ENCODE results near the gene LRRC37B. TPM values are rescaled to one million over a fixed set of nuclear protein-coding genes. Genes with fewer than 3 reads are reported as not detected.
"Not testable (repeated sequence)": the region's sequence is repeated elsewhere in the genome, so short reads cannot be mapped to it uniquely, and the experiment has no call there.

Gene LRRC37B
- total RNA-seq = 18.9 and 24.7 TPM in 2 replicates
- long read RNA-seq, partial matches to known transcripts = 1 of 5 reads
- long read RNA-seq, other reads (novel, unspliced or antisense) = 3 of 5 reads

DNA sequence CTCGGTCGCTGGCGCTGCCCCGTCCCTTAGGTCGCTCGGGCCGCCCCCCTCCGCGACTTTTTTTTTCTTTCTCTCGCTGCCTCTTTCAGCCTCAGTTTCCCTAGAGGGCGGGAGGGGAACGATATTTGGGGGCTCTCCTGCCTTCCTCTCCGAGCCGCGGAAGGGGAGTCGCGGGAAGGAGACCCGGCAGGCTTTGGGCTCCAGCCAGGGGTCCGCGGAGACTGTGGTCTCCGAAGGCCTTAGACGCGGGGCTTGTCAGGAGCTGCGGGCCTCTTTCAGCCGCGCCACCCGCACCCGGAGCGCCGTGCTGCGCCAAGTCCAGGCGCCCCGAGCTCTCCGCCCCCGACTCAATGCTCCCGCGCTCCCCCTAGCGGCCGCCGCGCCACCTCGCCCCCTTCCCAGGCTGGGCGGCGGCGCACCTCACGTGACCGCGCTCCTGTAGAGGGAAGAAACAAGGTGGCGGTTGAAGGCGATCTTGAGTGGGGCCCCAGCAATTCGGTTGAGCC lies at the start of gene LRRC37B:
Gene LRRC37B (plus strand): TSS at position 427 of the 506 bp plus-strand sequence. CDS start 14,010 bp downstream, outside the sequence.
- Mint-ChIP-seq H3K9me3 (ENCODE audit: unreplicated experiment) (no peaks in the 10 kb centered on the region), H3K4me3 (ENCODE audit: unreplicated experiment) (peak within 1 kb of the TSS; percentile 85), H3K4me1 (ENCODE audit: unreplicated experiment) (peaks cover 21% of the 10 kb centered on the region), H3K27me3 (ENCODE audit: unreplicated experiment) (no peaks in the 10 kb centered on the region), H3K36me3 (ENCODE audit: unreplicated experiment) (peaks cover 7% of the 10 kb centered on the region), H3K27ac (ENCODE audit: unreplicated experiment) (peak within 1 kb of the TSS; percentile 52)
- peak; percentile 97 for DNase-seq (ENCODE audit: extremely low spot score, unreplicated experiment)
- TF ChIP-seq, protein P1, sequence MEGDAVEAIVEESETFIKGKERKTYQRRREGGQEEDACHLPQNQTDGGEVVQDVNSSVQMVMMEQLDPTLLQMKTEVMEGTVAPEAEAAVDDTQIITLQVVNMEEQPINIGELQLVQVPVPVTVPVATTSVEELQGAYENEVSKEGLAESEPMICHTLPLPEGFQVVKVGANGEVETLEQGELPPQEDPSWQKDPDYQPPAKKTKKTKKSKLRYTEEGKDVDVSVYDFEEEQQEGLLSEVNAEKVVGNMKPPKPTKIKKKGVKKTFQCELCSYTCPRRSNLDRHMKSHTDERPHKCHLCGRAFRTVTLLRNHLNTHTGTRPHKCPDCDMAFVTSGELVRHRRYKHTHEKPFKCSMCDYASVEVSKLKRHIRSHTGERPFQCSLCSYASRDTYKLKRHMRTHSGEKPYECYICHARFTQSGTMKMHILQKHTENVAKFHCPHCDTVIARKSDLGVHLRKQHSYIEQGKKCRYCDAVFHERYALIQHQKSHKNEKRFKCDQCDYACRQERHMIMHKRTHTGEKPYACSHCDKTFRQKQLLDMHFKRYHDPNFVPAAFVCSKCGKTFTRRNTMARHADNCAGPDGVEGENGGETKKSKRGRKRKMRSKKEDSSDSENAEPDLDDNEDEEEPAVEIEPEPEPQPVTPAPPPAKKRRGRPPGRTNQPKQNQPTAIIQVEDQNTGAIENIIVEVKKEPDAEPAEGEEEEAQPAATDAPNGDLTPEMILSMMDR (IDR thresholded peaks at IDR 0.05) = peak; percentile 97

DNA sequence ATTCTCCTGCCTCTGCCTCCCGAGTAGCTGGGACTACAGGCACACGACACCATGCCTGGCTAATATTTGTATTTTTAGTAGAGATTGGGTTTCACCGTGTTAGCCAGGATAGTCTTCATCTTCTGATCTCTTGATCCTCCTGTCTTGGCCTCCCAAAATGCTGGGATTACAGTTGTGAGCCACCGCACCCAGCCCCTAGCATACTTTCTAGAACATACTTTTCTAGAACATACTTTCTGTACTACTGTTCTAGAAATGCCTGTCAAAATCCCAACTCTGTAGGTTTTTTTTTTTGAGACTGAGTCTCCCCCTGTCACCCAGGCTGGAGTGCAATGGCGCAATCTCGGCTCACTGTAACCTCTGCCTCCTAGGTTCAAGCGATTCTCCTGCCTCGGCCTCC lies 43.1 kb upstream of the LRRC37B start:
- not testable (repeated sequence) for H3K9me3 Mint-ChIP-seq (ENCODE audit: unreplicated experiment); H3K4me1 Mint-ChIP-seq (ENCODE audit: unreplicated experiment); H3K4me3 Mint-ChIP-seq (ENCODE audit: unreplicated experiment); DNase-seq (ENCODE audit: extremely low spot score, unreplicated experiment); H3K27me3 Mint-ChIP-seq (ENCODE audit: unreplicated experiment)
- Mint-ChIP-seq H3K27ac (ENCODE audit: unreplicated experiment) (peak overlapping the region; percentile 25), H3K36me3 (ENCODE audit: unreplicated experiment) (peaks cover 32% of the 10 kb centered on the region)

DNA sequence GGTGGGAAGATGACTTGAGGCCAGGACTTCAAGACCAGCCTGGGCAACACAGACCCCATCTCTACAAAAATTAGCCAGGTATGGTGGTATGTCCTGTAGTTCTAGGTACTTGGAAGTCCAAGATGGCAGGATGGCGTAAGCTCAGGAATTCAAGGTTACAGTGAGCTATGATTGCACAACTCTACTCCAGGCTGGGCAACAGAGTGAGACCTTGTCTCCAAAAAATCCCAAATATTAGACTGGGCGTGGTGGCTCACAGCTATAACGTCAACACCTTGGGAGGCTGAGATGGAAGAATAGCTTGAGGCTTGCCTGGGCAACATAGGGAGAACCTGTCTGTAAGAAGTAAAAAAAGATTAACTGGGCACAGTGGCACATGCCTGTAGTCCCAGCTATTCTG lies 39.5 kb upstream of the LRRC37B start:
- Mint-ChIP-seq H3K27me3 (ENCODE audit: unreplicated experiment) (no peaks in the 10 kb centered on the region), H3K27ac (ENCODE audit: unreplicated experiment) (no peak overlapping the region), H3K9me3 (ENCODE audit: unreplicated experiment) (no peaks in the 10 kb centered on the region), H3K4me3 (ENCODE audit: unreplicated experiment) (no peak overlapping the region), H3K36me3 (ENCODE audit: unreplicated experiment) (peaks cover 19% of the 10 kb centered on the region), H3K4me1 (ENCODE audit: unreplicated experiment) (no peaks in the 10 kb centered on the region)
- TF ChIP-seq, protein P1 (IDR thresholded peaks at IDR 0.05) = no peak
- DNase-seq (ENCODE audit: extremely low spot score, unreplicated experiment) = no peak

DNA sequence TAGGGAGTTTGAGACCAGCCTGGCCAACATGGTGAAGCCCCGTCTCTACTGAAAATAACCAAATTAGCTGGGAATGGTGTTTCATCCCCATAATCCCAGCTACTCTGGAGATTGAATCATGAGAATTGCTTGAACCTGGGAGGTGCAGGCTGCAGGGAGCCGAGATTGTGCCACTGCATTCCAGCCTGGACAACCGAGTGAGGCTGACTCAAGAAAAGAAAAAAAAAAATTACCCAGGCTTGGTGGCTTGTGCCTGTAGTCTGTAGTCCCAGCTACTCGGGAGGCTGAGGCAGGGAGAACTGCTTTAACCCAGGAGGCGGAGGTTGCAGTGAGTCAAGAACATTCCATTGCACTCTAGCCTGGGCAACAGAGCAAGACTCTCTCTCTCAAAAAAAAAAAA lies 36.8 kb upstream of the LRRC37B start:
- H3K27me3 Mint-ChIP-seq (ENCODE audit: unreplicated experiment); DNase-seq (ENCODE audit: extremely low spot score, unreplicated experiment); H3K4me3 Mint-ChIP-seq (ENCODE audit: unreplicated experiment); H3K9me3 Mint-ChIP-seq (ENCODE audit: unreplicated experiment); H3K27ac Mint-ChIP-seq (ENCODE audit: unreplicated experiment); H3K4me1 Mint-ChIP-seq (ENCODE audit: unreplicated experiment): not testable (repeated sequence)
- peaks cover 17% of the 10 kb centered on the region for H3K36me3 Mint-ChIP-seq (ENCODE audit: unreplicated experiment)

DNA sequence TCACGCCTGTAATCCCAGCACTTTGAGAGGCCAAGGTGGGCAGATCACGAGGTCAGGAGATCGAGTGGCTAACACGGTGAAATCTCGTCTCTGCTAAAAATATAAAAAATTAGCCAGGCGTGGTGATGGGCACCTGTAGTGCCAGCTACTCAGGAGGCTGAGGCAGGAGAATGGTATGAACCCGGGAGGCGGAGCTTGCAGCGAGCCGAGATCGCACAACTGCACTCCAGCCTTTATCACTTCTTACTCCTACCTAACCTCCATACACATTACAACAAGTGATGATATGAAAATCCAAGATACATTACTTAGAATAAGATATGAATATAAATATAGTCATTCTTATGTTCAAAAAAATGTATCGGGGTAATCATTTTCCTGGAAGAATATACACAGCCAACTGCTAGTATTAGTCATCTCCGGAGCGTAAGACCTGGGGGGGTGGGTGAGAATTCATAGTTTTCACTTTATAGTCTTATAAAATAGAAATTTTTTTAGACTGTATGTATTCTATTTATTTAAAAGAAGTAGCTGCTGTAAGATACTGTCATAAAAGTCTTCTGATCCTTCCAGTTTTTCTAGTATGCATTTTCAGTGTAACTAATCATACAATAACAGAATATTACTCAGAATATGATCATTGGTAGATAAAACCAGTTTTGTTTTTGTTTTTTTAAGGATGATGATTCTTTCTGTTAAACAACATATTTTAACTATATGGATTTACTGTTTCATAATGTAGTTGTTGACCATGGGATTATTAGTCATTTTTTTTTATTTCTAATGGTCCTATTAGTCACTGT lies 32.7 kb upstream of the LRRC37B start:
- DNase-seq (ENCODE audit: extremely low spot score, unreplicated experiment); H3K27ac Mint-ChIP-seq (ENCODE audit: unreplicated experiment); H3K27me3 Mint-ChIP-seq (ENCODE audit: unreplicated experiment); H3K4me1 Mint-ChIP-seq (ENCODE audit: unreplicated experiment); H3K4me3 Mint-ChIP-seq (ENCODE audit: unreplicated experiment); H3K9me3 Mint-ChIP-seq (ENCODE audit: unreplicated experiment): not testable (repeated sequence)
- peaks cover 20% of the 10 kb centered on the region for H3K36me3 Mint-ChIP-seq (ENCODE audit: unreplicated experiment)

DNA sequence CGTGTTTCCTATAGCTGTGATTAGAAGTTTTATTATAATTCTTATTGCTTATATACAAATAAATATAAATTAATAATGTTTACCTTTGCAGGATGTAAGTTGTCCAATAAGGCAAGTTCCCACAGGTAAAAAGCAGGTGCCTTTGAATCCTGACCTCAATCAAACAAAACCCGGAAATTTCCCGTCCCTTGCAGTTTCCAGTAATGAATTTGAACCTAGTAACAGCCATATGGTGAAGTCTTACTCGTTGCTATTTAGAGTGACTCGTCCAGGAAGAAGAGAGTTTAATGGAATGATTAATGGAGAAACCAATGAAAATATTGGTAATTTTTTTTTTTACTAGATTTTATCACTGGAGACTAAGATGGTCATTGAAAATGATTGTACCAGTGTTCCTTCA lies 31.8 kb upstream of the LRRC37B start:
- H3K27me3 Mint-ChIP-seq (ENCODE audit: unreplicated experiment); H3K4me3 Mint-ChIP-seq (ENCODE audit: unreplicated experiment); H3K27ac Mint-ChIP-seq (ENCODE audit: unreplicated experiment); H3K4me1 Mint-ChIP-seq (ENCODE audit: unreplicated experiment); DNase-seq (ENCODE audit: extremely low spot score, unreplicated experiment); H3K9me3 Mint-ChIP-seq (ENCODE audit: unreplicated experiment): not testable (repeated sequence)
- peaks cover 23% of the 10 kb centered on the region for H3K36me3 Mint-ChIP-seq (ENCODE audit: unreplicated experiment)

DNA sequence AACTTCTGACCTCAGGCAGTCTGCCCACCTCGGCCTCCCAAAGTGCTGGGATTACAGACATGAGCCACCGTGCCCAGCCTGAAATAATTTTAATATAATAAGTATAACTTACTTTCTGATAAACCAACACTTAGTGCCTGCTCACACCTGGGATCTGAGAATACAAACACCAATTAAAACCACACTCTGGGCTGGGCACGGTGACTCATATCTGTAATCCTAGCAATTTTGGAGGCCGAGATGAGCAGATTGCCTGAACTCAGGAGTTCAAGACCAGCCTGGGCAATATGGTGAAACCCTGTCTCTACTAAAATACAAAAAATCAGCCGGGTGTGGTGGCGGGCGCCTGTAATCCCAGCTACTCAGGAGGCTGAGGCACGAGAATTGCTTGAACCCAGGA lies 15.4 kb upstream of the LRRC37B start:
- H3K27ac Mint-ChIP-seq (ENCODE audit: unreplicated experiment); H3K4me3 Mint-ChIP-seq (ENCODE audit: unreplicated experiment); DNase-seq (ENCODE audit: extremely low spot score, unreplicated experiment); H3K27me3 Mint-ChIP-seq (ENCODE audit: unreplicated experiment); H3K4me1 Mint-ChIP-seq (ENCODE audit: unreplicated experiment); H3K9me3 Mint-ChIP-seq (ENCODE audit: unreplicated experiment): not testable (repeated sequence)
- peaks cover 34% of the 10 kb centered on the region for H3K36me3 Mint-ChIP-seq (ENCODE audit: unreplicated experiment)
